Right renal cortex interstitium (tissue), 3 donors: ENCODE data around the gene ADGRB3. TPM values are rescaled to one million over a fixed set of nuclear protein-coding genes. Genes with fewer than 3 reads are reported as not detected.
"Not testable (repeated sequence)": the region's sequence is repeated elsewhere in the genome, so short reads cannot be mapped to it uniquely, and the experiment has no call there.

Experiments used
- DNase-seq, 3 donors: peaks; one replicate each; pipeline ENCODE4 v3.0.0-alpha.2; 2013; ENCODE audit warnings: low read depth in 3 of 3, low spot score in 2 of 3
- polyA plus RNA-seq, 3 donors: library from polyadenylated mRNA; unstranded; fragments of 120-200 nt; gene quantifications; one replicate each; pipeline ENCODE4 v1.2.1, GENCODE V29; 2013; ENCODE audit not compliant: insufficient read length in 3 of 3

Gene ADGRB3
- polyA plus RNA-seq, 3 donors: 4.6 to 5.2 (median 5.1) TPM

DNA sequence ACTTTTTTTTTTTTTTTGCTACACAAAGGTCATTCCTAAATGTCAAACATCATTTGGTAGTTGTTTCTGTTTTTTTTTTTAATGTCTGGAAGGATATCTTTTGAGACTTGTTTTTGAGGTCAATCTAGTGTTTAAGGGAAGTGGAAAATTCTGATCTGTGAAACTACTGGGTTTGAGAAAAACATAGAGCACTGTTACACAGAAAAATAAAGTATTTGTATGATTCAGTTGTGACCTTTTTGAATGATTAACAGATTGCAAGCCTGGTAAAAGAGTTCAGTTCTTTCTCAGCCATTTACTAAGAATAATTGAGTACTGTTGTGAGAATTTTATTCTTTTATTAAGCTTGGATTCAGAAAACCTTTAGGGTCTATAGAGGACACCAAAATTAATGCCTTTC lies 276.7 kb downstream of the ADGRB3 start:
- no peak for DNase-seq

DNA sequence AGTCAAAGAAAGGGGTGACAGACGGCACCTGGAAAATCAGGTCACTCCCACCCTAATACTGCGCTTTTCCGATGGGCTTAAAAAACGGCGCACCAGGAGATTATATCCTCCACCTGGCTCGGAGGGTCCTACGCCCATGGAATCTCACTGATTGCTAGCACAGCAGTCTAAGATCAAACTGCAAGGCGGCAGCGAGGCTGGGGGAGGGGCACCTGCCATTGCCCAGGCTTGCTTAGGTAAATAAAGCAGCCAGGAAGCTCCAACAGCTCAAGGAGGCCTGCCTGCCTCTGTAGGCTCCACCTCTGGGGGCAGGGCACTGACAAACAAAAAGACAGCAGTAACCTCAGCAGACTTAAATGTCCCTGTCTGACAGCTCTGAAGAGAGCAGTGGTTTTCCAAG lies 277.7 kb downstream of the ADGRB3 start:
- DNase-seq: not testable (repeated sequence)

DNA sequence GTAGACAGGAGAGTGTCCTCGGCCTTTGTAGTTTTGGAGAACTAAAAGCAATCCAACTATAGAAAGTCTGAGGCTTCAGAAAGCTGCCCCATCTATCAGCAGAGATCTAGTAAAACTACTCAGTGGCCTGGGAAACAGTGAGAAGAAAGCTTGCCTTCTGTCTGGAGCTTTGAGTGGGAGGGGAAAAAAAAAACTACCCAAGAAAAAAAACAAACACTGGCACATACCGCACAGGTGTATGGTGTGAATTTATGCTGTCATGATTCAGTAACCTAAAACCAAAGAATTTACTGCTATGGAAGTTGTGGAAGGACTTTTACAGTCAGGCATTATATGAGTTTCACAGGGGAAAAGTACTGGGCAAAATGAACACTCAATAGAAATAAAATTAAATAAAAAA lies 280.5 kb downstream of the ADGRB3 start:
- DNase-seq: peak in 2 of 3 donors; percentile 21 to 32

DNA sequence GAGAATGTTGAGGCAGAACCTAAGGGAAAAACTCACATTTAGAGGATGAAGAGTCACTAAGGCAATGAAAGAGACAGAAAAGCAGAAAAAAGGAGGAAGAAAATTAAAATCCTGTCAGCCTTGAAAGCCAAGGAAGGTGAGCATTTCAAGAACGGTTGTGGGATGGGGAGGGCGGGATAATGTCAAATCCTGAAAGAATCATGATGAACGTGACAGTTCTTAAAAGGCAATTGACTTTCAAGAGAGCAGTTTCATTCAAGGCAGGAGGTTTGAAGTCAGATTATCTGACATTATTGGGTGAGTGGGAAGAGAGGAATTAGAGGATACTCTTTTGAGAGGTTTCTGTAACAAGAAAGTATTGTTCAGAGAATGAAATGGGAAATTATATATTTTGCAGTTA lies 284.5 kb downstream of the ADGRB3 start:
- no peak for DNase-seq

DNA sequence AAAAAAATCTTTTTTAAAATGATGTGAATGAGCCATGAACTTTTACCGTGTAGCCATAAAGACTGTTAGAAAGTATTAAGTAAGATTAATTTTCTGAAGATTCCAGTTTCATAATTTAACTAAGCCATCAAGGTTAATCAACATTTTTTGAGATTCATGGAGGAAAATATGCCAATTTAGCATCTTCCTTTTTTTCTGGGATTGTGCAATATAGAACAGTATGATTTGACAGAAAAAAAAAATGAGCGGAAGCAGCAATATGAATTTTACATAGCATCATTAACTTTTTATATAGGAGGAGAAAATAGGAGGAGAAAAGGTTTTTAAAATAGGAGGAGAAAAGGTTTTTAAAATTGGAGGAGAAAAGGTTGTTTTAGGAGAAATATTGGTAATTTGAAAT lies 306.3 kb downstream of the ADGRB3 start:
- no peak for DNase-seq

DNA sequence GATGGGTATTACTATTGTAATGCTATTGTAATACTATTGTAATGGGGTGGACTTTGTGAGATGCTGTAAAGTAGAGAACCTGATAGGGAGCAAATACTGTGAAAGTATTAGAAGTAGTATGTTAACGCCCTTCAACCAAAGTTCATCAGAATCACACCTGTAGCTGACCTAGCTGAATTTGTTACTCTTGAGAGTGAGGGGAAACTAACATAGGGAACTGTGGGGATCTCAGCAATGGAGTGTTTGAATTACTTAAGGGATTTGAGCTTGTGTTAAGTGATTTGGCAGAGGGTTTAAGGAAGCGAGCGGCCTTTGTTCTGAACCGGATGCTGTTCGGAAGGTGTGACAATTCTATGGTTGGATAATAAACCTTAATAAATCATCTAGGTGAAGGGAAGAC lies 312.6 kb downstream of the ADGRB3 start:
- no peak for DNase-seq

DNA sequence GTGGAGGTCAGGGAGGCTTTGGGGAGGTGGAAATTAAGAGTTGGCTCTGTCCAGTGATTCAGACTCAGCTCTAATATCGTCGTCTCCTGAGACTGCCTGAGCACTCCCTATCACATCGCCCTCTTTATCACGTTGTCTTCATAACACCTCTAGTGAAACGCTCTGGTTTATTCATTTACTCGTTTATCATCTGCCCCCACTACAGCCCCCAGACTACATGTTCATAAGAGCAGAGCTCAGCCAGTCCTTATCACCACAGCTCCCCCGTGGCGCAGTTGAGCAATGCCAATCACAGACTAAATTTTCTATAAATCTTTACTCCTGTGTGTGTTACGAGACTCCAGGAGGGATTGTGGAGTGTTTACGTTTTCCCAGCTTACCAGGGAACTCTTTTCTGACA lies 316.2 kb downstream of the ADGRB3 start:
- DNase-seq: no peak

DNA sequence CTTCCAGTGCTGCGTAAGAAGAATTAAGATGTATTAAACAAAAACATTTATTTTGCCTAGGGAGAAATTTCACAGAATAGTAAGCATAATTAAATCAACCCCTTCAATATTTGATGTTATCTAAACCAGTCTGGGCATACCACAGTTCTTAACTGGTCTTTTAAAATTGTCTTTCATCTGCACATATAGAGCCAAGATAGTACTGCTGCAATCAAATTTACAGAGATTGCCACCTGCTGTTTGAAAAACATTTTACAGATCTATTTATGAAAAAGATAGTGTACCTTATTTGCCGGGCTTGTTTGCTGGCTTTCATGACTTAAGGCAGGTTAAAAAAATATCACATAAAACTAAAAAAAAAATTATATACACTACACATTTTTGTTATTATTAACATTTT lies 323.2 kb downstream of the ADGRB3 start:
- DNase-seq: no peak

DNA sequence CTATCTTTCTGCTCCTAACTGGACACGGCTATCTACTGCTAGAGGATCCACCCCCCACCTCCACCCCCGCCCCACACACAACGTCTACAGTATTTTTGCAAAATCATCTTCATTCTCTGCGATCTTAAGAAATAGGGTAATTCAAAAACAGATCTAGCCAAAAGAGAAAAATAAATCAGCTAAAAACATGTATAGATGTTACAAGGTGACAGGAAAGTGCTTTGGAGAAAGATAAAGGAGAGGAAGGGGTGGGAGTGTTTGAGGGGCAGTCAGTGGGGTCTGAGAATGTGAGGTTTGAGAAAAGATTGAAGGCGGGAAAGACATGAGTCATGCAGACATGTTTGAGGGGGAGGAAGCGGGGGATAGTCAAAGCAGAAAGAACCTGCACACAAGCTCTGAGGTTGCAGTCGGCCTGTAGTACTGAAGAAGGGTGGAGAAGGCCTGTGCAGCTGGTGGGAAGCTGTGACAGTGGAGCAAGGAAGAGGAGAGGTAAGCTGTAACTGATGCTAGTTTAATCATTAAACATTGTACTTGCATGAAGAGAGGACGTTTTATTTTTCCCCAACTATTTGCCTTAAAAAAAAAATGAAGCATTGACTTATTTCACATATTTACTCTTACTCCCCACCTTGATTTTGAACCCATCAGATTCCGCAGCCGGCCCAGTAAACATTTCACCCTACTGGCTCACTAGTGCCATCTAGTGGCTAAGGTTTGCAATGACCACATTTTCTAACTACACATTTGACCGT lies 332.6 kb downstream of the ADGRB3 start:
- peak; percentile 45 to 48 (median 47) for DNase-seq

DNA sequence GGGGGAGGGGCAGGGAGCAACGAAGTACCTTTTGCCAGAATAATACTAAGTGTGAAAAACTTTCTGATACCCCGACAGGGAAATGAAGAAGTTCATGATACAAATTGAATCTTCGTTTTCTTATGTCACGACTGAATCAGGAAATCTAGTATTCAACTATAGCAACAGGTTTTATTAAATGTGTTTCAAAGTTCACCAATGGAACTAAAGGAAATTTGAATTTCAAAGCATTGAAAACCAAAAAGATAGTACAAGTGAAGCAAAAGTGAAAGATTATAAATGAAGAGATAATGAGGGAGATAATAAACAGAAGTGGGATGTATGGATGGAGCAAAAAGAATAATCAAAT lies 333.2 kb downstream of the ADGRB3 start:
- DNase-seq: no peak

DNA sequence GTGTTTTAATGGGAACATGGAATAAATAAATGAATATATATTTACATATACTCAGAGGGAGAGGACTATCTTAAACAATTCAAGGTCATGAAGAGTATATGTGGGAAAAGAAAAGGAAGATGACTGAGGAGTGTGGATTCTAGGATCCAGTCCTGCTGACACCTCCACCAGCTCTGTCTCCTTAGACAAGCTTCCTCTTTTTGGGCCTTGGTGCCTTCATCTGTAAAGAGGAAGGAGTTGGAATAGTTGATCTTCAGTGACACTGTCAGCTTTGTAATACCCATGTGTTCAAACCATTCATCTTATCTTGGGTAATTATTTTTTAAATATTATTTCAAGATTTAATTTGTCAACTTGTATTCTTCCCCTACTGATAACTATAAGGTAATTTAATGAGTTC lies 338.0 kb downstream of the ADGRB3 start:
- DNase-seq: no peak

DNA sequence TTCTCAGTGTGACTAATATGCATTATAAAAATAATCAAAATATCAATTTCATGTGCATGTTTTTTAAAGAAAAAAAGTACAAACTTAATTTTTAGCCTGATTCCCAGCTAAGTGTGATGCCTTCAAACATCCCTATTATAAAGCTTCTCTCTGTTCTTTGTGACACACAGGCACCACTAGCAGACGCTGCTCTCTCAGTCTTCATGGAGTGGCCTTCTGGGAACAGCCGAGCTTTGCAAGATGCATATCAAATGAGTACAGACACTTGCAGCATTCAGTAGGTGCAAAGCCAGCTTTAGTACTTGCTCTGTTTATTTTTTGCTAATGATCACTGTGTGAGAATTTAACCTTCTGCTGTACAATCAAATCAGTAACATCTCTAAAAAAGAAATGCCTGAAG lies 340.0 kb downstream of the ADGRB3 start:
- DNase-seq: no peak

DNA sequence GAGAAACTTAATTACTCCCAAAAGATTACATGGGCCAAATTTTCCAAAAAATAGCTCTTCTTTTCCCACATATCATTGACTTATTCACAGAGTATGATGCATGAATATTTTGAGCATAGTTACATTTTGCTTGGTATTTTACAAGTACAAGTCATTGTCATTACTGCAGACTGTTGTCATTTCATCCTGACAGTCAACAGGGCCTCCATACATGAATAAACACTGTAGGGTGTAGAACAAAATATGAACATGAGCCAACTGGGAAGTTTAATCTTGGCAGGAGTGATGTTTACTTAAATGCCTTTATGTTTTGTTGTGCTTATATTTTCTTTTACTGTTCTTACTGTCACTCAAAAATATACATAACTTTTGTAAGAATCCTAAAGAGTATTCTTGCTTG lies 340.7 kb downstream of the ADGRB3 start:
- DNase-seq: no peak

DNA sequence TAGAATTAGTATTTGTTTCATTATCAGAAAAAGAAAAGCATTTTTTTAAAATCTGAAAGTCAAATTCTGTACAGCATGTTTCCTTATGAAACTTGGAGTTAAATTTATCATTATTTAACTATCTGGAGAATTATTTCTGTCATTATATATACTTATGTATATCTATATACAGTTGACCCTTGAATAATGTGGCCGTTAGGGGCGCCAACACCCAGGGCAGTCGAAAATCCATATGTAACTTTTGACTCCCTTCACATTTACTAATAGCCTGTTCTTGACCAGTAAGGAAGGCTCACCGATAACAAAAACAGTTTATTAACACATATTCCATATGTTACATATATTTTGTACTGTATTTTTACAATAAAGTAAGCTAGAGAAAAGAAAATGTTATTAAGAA lies 341.2 kb downstream of the ADGRB3 start:
- no peak for DNase-seq

DNA sequence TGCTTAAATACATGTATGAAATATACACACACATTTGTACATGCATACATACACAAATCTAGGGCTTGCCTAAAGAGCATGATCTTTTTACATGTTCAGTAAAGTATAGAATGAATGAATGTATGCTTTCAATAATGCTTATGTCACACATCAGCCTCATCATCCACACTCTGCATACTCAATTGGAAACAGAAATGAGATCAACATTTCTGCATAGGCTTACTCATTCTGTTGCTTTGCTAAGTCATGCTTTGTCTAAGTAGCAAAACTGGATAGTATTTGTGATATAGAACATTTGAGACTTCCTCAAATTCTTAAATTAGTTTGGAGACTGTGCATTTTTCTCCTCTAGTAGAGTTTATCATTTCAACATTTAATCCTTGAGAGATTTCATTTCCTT lies 343.3 kb downstream of the ADGRB3 start:
- no peak for DNase-seq

DNA sequence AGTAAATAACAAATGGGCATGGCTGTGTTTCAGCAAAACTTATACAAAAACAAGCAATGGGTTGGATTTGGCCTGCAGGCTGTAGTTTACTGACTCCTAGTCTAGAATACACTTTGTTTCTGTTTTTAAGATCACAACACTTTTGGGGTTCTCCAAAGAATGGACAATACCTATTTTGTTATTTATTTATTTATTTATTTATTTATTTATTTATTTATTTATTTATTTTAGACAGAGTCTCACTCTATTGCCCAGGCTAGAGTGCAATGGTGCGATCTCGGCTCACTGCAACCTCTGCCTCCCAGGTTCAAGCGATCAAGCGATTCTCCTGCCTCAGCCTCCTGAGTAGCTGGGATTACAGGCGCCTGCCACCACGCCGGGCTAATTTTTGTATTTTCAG lies 346.6 kb downstream of the ADGRB3 start:
- not testable (repeated sequence) for DNase-seq

DNA sequence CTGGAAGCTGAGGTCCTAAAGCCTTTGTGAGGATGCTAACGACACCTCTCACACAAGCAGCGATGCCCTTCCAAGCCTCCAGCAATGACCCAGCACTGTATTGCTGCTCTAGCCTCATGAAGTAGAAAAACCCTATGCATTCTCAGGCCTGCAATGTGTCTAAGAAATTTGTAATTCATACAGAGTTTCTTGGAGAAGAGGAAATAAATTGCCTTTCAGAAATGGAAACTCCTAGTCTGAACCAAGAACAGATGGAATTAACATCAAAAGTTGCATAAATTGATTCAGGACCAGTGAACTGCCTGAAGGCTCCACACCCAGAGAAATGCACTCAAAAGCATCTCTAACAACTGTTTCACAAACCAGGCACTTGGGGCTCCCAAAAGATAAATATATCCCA lies 353.6 kb downstream of the ADGRB3 start:
- no peak for DNase-seq

DNA sequence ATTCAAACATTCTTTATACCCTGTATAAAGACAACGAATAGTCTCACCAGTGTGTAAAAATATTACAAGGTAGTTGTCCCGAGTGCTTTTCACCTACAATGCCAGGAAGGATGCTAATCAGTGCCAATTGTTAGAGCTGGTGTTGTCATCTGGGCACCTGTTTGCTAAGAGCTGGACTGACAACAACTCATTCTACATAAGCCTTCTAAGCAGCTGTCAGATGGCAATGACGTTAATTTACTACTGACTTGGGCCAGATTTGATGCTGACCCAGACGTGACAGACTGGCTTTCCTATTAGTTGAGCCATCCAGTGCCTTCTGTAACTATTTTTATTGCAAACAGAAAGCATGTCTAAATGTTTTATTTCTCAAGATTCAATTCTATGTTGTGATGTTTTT lies 355.2 kb downstream of the ADGRB3 start:
- DNase-seq: no peak

DNA sequence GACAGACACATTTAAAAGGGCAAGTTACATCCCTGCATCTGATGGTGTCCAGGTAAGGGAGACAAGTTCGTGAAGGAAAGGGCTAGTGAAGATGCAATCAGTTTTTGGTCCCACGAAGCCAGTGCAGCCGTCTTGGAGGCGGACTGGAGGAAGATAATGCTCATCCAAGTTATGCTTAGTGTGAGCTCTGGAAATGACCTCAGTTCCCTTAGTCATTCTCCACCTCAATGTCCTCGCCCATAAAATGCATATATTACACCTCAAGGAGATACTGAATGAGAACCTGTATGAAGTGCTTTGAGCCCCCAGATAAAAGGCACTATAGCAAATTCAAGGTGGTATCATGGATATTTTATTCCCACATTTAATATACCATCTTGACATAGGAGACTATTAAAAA lies 358.8 kb downstream of the ADGRB3 start:
- DNase-seq: no peak

DNA sequence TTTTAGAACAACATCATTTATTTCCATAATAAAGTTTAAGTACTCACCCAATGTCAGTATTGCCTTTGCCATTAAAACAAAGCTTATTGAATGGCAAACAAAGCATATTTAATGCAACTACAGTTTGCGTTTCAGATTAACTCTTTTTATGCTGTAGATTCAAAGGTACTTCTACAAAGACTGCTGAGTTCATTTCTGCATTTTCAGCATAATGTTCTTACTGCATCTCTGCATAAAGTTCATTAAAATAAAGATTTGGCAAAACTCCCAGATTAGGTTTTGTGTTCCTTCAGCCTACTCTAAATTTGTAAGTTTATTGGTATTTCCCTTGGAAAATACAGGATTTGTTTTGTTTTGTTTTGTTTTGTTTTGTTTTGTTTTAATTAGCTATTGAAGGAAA lies 359.4 kb downstream of the ADGRB3 start:
- DNase-seq: no peak

DNA sequence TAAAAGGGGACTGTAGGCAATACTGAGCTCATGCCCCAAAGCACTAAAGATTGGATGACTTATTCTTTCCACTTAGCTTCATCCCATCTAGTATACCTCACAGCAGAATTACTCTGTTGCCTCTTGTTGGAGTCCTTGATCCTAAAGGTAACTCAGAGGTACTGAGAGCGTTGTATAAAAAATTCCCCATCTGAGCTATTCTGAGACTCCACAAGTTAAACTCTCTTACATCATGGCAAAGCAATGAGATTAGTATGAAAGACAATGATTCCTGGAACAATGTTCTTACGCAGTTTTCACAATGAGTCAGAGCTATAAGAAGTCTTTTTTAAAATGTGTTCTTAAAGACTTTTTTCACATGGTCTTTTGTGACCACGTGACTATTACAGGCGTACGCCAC lies 370.1 kb downstream of the ADGRB3 start:
- DNase-seq: no peak

DNA sequence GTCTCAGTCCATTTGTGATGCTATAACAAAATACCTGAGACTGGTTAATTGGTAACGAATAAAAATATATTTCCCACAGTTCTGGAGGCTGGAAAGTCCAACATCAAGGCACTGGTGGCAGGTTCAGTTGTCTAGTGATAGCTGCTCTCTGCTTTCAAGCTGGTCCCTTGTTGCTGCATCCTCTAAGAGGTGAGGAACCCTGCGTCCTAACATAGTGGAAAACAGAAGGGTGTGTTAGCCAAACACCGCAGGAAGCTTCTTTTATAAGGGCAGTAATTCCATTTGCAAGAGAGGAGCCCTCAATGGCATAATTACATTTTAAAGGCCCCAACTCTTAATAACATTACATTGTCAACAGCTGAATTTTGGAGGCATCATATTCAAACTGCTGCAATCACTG lies 372.7 kb downstream of the ADGRB3 start:
- no peak for DNase-seq

DNA sequence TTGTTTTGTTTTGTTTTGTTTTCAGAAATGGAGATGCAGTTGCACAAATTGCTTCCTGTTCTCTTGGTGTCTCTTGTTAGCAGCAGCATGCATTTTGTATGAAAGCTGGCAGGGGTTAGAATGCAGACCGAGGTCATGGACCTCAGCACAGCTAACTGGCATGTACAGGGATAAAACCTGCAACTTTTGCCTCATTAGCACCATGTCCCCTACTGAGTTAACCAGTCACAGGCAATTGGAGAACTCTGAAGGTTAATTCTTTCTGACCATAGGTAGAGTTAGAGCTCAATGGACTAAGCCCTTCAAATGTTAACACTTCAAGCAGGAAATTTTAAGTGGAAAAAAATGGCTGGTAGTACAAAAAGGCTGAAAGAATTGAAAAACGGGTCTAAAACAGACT lies 377.1 kb downstream of the ADGRB3 start:
- DNase-seq: no peak
